ENCODE measurements around the gene STK11. TPM values are rescaled to one million over a fixed set of nuclear protein-coding genes. Genes with fewer than 3 reads are reported as not detected.
"Not testable (repeated sequence)": the region's sequence is repeated elsewhere in the genome, so short reads cannot be mapped to it uniquely, and the experiment has no call there.

STK11 gene
- total and polyA plus RNA-seq, 12 donors: 37.8 to 148 (median 93.7) TPM

GRCh38 chr19:1182727-1183126, 22.9 kb upstream of the STK11 start:
- H3K36me3 ChIP-seq (replicated peaks in 1 of 2): no peaks in the 10 kb centered on the region
- H3K27ac ChIP-seq: no peak overlapping the region
- H3K27me3 ChIP-seq: no peaks in the 10 kb centered on the region
- intact Hi-C loops (cut with DNase I): no loop called here
- DNase-seq: no peak
- TF ChIP-seq POLR2A (IDR thresholded peaks at IDR 0.05) (no peak), CTCF (IDR thresholded peaks at IDR 0.05) (no peak)
- no peaks in the 10 kb centered on the region for H3K4me1 ChIP-seq (replicated peaks in 1 of 2)
- 88 to 94% (median 90%) methylated on average over 11 of the region's 11 CpGs; no CpG with 5 or more reads in 1 of the 4 donors for WGBS, 4 donors
- H3K9me3 ChIP-seq (replicated peaks in 1 of 3): no peaks in the 10 kb centered on the region
- H3K4me3 ChIP-seq: no peak overlapping the region

GRCh38 chr19:1183543-1184172, 21.9 kb upstream of the STK11 start:
- no peaks in the 10 kb centered on the region for H3K4me1 ChIP-seq (replicated peaks in 1 of 2)
- no peak for TF ChIP-seq POLR2A (IDR thresholded peaks at IDR 0.05)
- TF ChIP-seq CTCF (IDR thresholded peaks at IDR 0.05): no peak
- 46 to 73% (median 57%) methylated on average over 5 to 19 of the region's 19 CpGs for WGBS, 4 donors
- intact Hi-C loops (cut with DNase I): no loop called here
- peak overlapping the region in 1 of 5 donors; percentile 62 for H3K27ac ChIP-seq
- no peaks in the 10 kb centered on the region for H3K9me3 ChIP-seq (replicated peaks in 1 of 3)
- no peaks in the 10 kb centered on the region for H3K27me3 ChIP-seq
- no peaks in the 10 kb centered on the region for H3K36me3 ChIP-seq (replicated peaks in 1 of 2)
- H3K4me3 ChIP-seq: no peak overlapping the region
- DNase-seq: peak in 6 of 7 donors; percentile 47 to 81 (median 74)

- no peak overlapping the region for H3K27ac ChIP-seq
- DNase-seq: no peak
- intact Hi-C loops (cut with DNase I): no loop called here
- WGBS, 4 donors: 73 to 79% (median 76%) methylated on average over 8 to 9 of the region's 9 CpGs
- TF ChIP-seq CTCF (IDR thresholded peaks at IDR 0.05) (no peak), POLR2A (IDR thresholded peaks at IDR 0.05) (no peak)
- no peaks in the 10 kb centered on the region for H3K4me1 ChIP-seq (replicated peaks in 1 of 2)
- no peak overlapping the region for H3K4me3 ChIP-seq
- H3K9me3 ChIP-seq (replicated peaks in 1 of 3): no peaks in the 10 kb centered on the region
- no peaks in the 10 kb centered on the region for H3K27me3 ChIP-seq
- no peaks in the 10 kb centered on the region for H3K36me3 ChIP-seq (replicated peaks in 1 of 2)
Observed at GRCh38 chr19:1189419-1189818, 16.2 kb upstream of the STK11 start.

GRCh38 chr19:1199531-1199930, 6.0 kb upstream of the STK11 start:
- Histone ChIP-seq H3K27ac (no peak overlapping the region), H3K36me3 (replicated peaks in 1 of 2) (no peaks in the 10 kb centered on the region), H3K4me3 (no peak overlapping the region), H3K9me3 (replicated peaks in 1 of 3) (no peaks in the 10 kb centered on the region), H3K4me1 (replicated peaks in 1 of 2) (peaks cover 0 to 11% of the 10 kb centered on the region in 2 donors), H3K27me3 (no peaks in the 10 kb centered on the region)
- intact Hi-C loops (cut with DNase I): no loop called here
- TF ChIP-seq POLR2A (IDR thresholded peaks at IDR 0.05): no peak
- TF ChIP-seq CTCF (IDR thresholded peaks at IDR 0.05): no peak
- WGBS, 4 donors: 75 to 95% (median 90%) methylated on average over 3 to 10 of the region's 10 CpGs
- no peak for DNase-seq

GRCh38 chr19:1200614-1201013, 5.0 kb upstream of the STK11 start:
- H3K9me3 ChIP-seq (replicated peaks in 1 of 3); H3K4me3 ChIP-seq; DNase-seq; H3K27me3 ChIP-seq; intact Hi-C loops (cut with DNase I); H3K27ac ChIP-seq; H3K36me3 ChIP-seq (replicated peaks in 1 of 2): not testable (repeated sequence)
- WGBS, 4 donors: 89 to 95% (median 93%) methylated on average over 4 of the region's 4 CpGs
- peaks cover 4 to 18% of the 10 kb centered on the region in 2 donors for H3K4me1 ChIP-seq (replicated peaks in 1 of 2)
